IMR-90 (cell line): ENCODE data around the gene TRAPPC2B. TPM values are rescaled to one million over a fixed set of nuclear protein-coding genes. Genes with fewer than 3 reads are reported as not detected.
A peak's percentile ranks its signal among the peaks of the same experiment; 100 is the strongest.

Experiments
- ATAC-seq: fragments of 200-7000 bp; cut with Tn5 transposase; 2 replicates; pipeline ENCODE4 v1.9.1; 2020; ENCODE audit warnings: low read depth, mild to moderate bottlenecking, moderate library complexity
- BruUV-seq: library from RNA; stranded (reverse); fragments of 400-500 nt; replicated peaks from 2 replicates; lab custom pipeline; 2021; lab: Mats Ljungman, UMichigan
- CTCF ChIA-PET: fragments of 300-600 bp; formaldehyde crosslinking; extraction: SDS; loops from one replicate; lab custom pipeline; 2021; ENCODE audit warnings: antibody characterized with exemption; lab: Yijun Ruan, JAX
- POLR2A ChIA-PET: fragments of 300-600 bp; sonication (Branson Sonifier 250); formaldehyde crosslinking; loops from one replicate; lab custom pipeline; 2022; ENCODE audit warnings: antibody characterized with exemption; ENCODE audit not compliant: unreplicated experiment; lab: Charles Lee
- DNase-seq: peaks from one replicate; pipeline ENCODE4 v3.0.0; 2013
- H2AFZ ChIP-seq: replicated peaks from 2 replicates; pipeline ENCODE3; 2013; ENCODE audit warnings: low read length, mild to moderate bottlenecking; ENCODE audit not compliant: poor library complexity
- H2AK5ac ChIP-seq: 2 replicates; pipeline ENCODE4 v1.6.1; 2013; ENCODE audit warnings: low read depth, low read length, inconsistent platforms
- H2AK9ac ChIP-seq: replicated peaks from 2 replicates; pipeline ENCODE3; 2013; ENCODE audit warnings: mild to moderate bottlenecking, low read depth, low read length, moderate library complexity; ENCODE audit not compliant: poor library complexity
- H2BK120ac ChIP-seq: 2 replicates; pipeline ENCODE4 v1.6.1; 2013; ENCODE audit warnings: low read depth, low read length, inconsistent platforms
- H2BK15ac ChIP-seq: 3 replicates; pipeline ENCODE4 v1.6.1; 2013; ENCODE audit warnings: low read depth, low read length, inconsistent platforms
- H2BK20ac ChIP-seq: 2 replicates; pipeline ENCODE4 v1.6.1; 2013; ENCODE audit warnings: low read depth, mild to moderate bottlenecking, inconsistent platforms, low read length, moderate library complexity
- H2BK5ac ChIP-seq: 2 replicates; pipeline ENCODE4 v1.6.1; 2013; ENCODE audit warnings: mild to moderate bottlenecking, low read depth, low read length, inconsistent platforms; ENCODE audit not compliant: poor library complexity, severe bottlenecking
- H3K14ac ChIP-seq: replicated peaks from 2 replicates; pipeline ENCODE4 v1.6.1; 2013; ENCODE audit warnings: low read depth, low read length, inconsistent platforms
- H3K18ac ChIP-seq: 2 replicates; pipeline ENCODE4 v1.6.1; 2013; ENCODE audit warnings: low read depth, low read length, control low read depth
- H3K23ac ChIP-seq: 2 replicates; pipeline ENCODE4 v1.6.1; 2013; ENCODE audit warnings: low read depth, low read length, inconsistent platforms
- H3K27ac ChIP-seq: 2 replicates; pipeline ENCODE4 v1.5.1; 2013; ENCODE audit warnings: mild to moderate bottlenecking, control low read depth, low read length; ENCODE audit not compliant: insufficient read depth
- H3K27me3 ChIP-seq: 2 replicates; pipeline ENCODE4 v1.6.1; 2013; ENCODE audit warnings: low read length; ENCODE audit not compliant: control insufficient read depth, insufficient read depth
- H3K36me3 ChIP-seq: 2 replicates; pipeline ENCODE4 v1.6.1; 2013; ENCODE audit warnings: low read length, mixed read lengths; ENCODE audit not compliant: control insufficient read depth, insufficient read depth
- H3K4ac ChIP-seq: 2 replicates; pipeline ENCODE4 v1.6.1; 2013; ENCODE audit warnings: low read depth, low read length, inconsistent platforms
- H3K4me1 ChIP-seq: 2 replicates; pipeline ENCODE4 v1.6.1; 2013; ENCODE audit warnings: low read length, mixed read lengths; ENCODE audit not compliant: control insufficient read depth, insufficient read depth
- H3K4me2 ChIP-seq: 2 replicates; pipeline ENCODE4 v1.6.1; 2013; ENCODE audit warnings: low read depth, mild to moderate bottlenecking, control low read depth, low read length, moderate library complexity
- H3K4me3 ChIP-seq: 2 replicates; pipeline ENCODE4 v1.5.1; 2013; ENCODE audit warnings: low read depth, mild to moderate bottlenecking, control low read depth, low read length, moderate library complexity; ENCODE audit not compliant: insufficient read depth
- H3K56ac ChIP-seq: 2 replicates; pipeline ENCODE4 v1.6.1; 2013; ENCODE audit warnings: low read length, inconsistent platforms; ENCODE audit not compliant: insufficient read depth; ENCODE audit errors: extremely low read depth
- H3K79me1 ChIP-seq, 2 experiments: 2 replicates each; pipeline ENCODE4 v1.6.1; 2013; ENCODE audit warnings: low read length in 2 of 2, inconsistent platforms in 1 of 2, low read depth in 1 of 2
- H3K9ac ChIP-seq: 2 replicates; pipeline ENCODE4 v1.6.1; 2013; ENCODE audit warnings: low read depth, low read length, control low read depth
- H3K9me1 ChIP-seq: 2 replicates; pipeline ENCODE4 v1.6.1; 2013; ENCODE audit warnings: low read length, inconsistent platforms; ENCODE audit not compliant: insufficient read depth
- H3K9me3 ChIP-seq: 2 replicates; pipeline ENCODE4 v1.6.1; 2013; ENCODE audit warnings: low read length; ENCODE audit not compliant: control insufficient read depth, insufficient read depth
- H4K20me1 ChIP-seq: 2 replicates; pipeline ENCODE4 v1.6.1; 2013; ENCODE audit warnings: low read length, inconsistent platforms; ENCODE audit not compliant: insufficient read depth
- H4K5ac ChIP-seq: 2 replicates; pipeline ENCODE4 v1.6.1; 2013; ENCODE audit warnings: mild to moderate bottlenecking, low read depth, low read length, control low read depth
- H4K8ac ChIP-seq, 2 experiments: 2 replicates each; pipeline ENCODE4 v1.6.1; 2013; ENCODE audit warnings: low read depth in 2 of 2, low read length in 2 of 2, control low read depth in 1 of 2, inconsistent platforms in 1 of 2
- H4K91ac ChIP-seq: 2 replicates; pipeline ENCODE4 v1.6.1; 2013; ENCODE audit warnings: low read depth, low read length, inconsistent platforms; ENCODE audit not compliant: insufficient read depth
- MAZ ChIP-seq: IDR thresholded peaks from 2 replicates; pipeline ENCODE4 v1.6.1; 2012; ENCODE audit warnings: low read depth, mild to moderate bottlenecking, low read length, improper control_type of control experiment, moderate library complexity, borderline replicate concordance
- POLR2A ChIP-seq: IDR thresholded peaks from 2 replicates; pipeline ENCODE4 v1.6.1; 2012; ENCODE audit warnings: mild to moderate bottlenecking, low read depth, low read length
- RCOR1 ChIP-seq: IDR thresholded peaks from 2 replicates; pipeline ENCODE4 v1.6.1; 2012; ENCODE audit warnings: mild to moderate bottlenecking, low read length, improper control_type of control experiment; ENCODE audit not compliant: insufficient replicate concordance
- RFX5 ChIP-seq: IDR thresholded peaks from 2 replicates; pipeline ENCODE4 v1.8.0; 2012; ENCODE audit warnings: low read depth, mild to moderate bottlenecking, low read length, moderate library complexity
- SMC3 ChIP-seq: fragments of 150-350 bp; IDR thresholded peaks from 2 replicates; pipeline ENCODE4 v1.6.1; 2016; ENCODE audit warnings: low read depth, mild to moderate bottlenecking, antibody characterized with exemption, low read length, moderate library complexity
- WGBS, 2 experiments: methylation state at CpG; one replicate each; pipeline versions ENCODE4 v1.1.5 to v1.1.7; 2013; ENCODE audit warnings: missing lambda C conversion rate in 2 of 2; ENCODE audit not compliant: insufficient read length in 1 of 2; ENCODE audit errors: extremely low coverage in 2 of 2; 5-methylcytosine and 5-hydroxymethylcytosine counted together
- dilution Hi-C: fragments of 300-500 bp; cut with HindIII; formaldehyde crosslinking; loops from one replicate; pipeline ENCODE4 v1.14.3; 2018; ENCODE audit warnings: low sequenced_read_pairs; ENCODE audit not compliant: unreplicated experiment
- in situ Hi-C: fragments of 300-500 bp; cut with MboI; formaldehyde crosslinking; loops from 3 replicates; pipeline ENCODE4 v1.14.3; 2019; ENCODE audit warnings: low sequenced_read_pairs, inconsistent platforms, mixed read lengths
- intact Hi-C: fragments of 100-400 bp; cut with micrococcal nuclease; formaldehyde crosslinking; loops from 2 replicates; pipeline ENCODE4 v1.10.0; 2022
- polyA plus RNA-seq, 3 experiments: library from polyadenylated mRNA; depleted of rRNA; stranded (reverse); fragments of >200 nt; gene quantifications; 2 replicates each; pipeline ENCODE4 v1.2.3, GENCODE V29; 2012; ENCODE audit warnings: low replicate concordance in 1 of 3
- total RNA-seq: library from RNA; depleted of rRNA; stranded (reverse); fragments of >200 nt; gene quantifications from 2 replicates; pipeline ENCODE4 v1.2.3, GENCODE V29; 2012

Gene TRAPPC2B
- total and polyA plus RNA-seq, 2 of the 4 experiments (the other 2 are of a cell fraction), result 14.9 to 20.4 TPM

GRCh38 chr19:57363688-57364181 is 384 bp downstream of the TRAPPC2B start:
- Histone ChIP-seq H2AFZ (peak overlapping the region; percentile 91), H3K9ac (peak overlapping the region; percentile 68), H2BK15ac (no peak overlapping the region), H2BK5ac (peak overlapping the region; percentile 47), H3K9me3 (no peaks in the 10 kb centered on the region), H4K8ac (peak overlapping the region; percentile 1 to 78; a peak in 2 of 4 replicates), H2AK9ac (peak overlapping the region; percentile 91), H3K18ac (no peak overlapping the region), H3K27ac (peak overlapping the region; percentile 68), H2BK120ac (no peak overlapping the region), H3K79me1 (peaks cover 9 to 23% of the 10 kb centered on the region in 2 experiments; a peak in 2 of 4 replicates), H3K9me1 (no peaks in the 10 kb centered on the region; the same call in 1 of the 2 replicates), H3K56ac (peak overlapping the region; percentile 32), H3K4me3 (peak overlapping the region; percentile 61), H3K4me1 (no peaks in the 10 kb centered on the region), H3K36me3 (peaks cover 6% of the 10 kb centered on the region), H3K23ac (no peak overlapping the region), H3K27me3 (no peaks in the 10 kb centered on the region), H2BK20ac (no peak overlapping the region), H2AK5ac (peak overlapping the region; percentile 18; the same call in 1 of the 2 replicates), H4K91ac (no peak overlapping the region; the same call in 1 of the 2 replicates), H3K14ac (peak overlapping the region; percentile 55; the same call in 1 of the 2 replicates), H3K4ac (peak overlapping the region; percentile 19), H4K20me1 (no peaks in the 10 kb centered on the region), H4K5ac (no peak overlapping the region; the same call in none of the 2 replicates), H3K4me2 (peak overlapping the region; percentile 88)
- POLR2A ChIA-PET, result no interaction called here
- ATAC-seq (peak; percentile 16), DNase-seq (peak; percentile 12)
- CTCF ChIA-PET, result interaction anchor here (0.5 to 0.8 kb wide), 2 partner anchors 29 to 34 kb away, joined by 3 to 6 read pairs; no protein-coding TSS in a partner anchor
- in situ Hi-C loops (no loop called here), dilution Hi-C loops (no loop called here), intact Hi-C loops (loop anchor here (1.0 kb wide), 1 partner anchor 43 kb away; the partner anchor contains the start of gene ZNF543)
- no TSS peak for BruUV-seq
- 7% methylated on average over 4 of the region's 18 CpGs; no CpG with 5 or more reads in 1 of the 2 experiments for WGBS, 2 experiments
- no peak for TF ChIP-seq SMC3
- no peak for TF ChIP-seq RFX5
- no peak for TF ChIP-seq RCOR1
- TF ChIP-seq MAZ, result no peak
- TF ChIP-seq POLR2A, result no peak
